Measurements from ENCODE around the gene POTEB3. TPM values are rescaled to one million over a fixed set of nuclear protein-coding genes. Genes with fewer than 3 reads are reported as not detected.
"Not testable (repeated sequence)": the region's sequence is repeated elsewhere in the genome, so short reads cannot be mapped to it uniquely, and the experiment has no call there.

The POTEB3 gene
- not detected in 2 replicates for total RNA-seq

GRCh38 chr15:21440399-21440798, at the start of gene POTEB3:
Gene POTEB3, minus strand, starts transcription at chr15:21440499. Its CDS starts 488 bp downstream, at chr15:21440011.
- intact Hi-C loops (cut with micrococcal nuclease): not testable (repeated sequence)

GRCh38 chr15:21453683-21454082, 13.4 kb upstream of the POTEB3 start:
- intact Hi-C loops (cut with micrococcal nuclease): not testable (repeated sequence)

- intact Hi-C loops (cut with micrococcal nuclease): not testable (repeated sequence)
These were observed 11.7 kb upstream of the POTEB3 start for GRCh38 chr15:21451920-21452563.

GRCh38 chr15:21451487-21451886, 11.2 kb upstream of the POTEB3 start:
- intact Hi-C loops (cut with micrococcal nuclease): not testable (repeated sequence)

- intact Hi-C loops (cut with micrococcal nuclease): not testable (repeated sequence)
These were observed 32.9 kb downstream of the POTEB3 start for GRCh38 chr15:21407366-21407765.

GRCh38 chr15:21401531-21401930, 38.8 kb downstream of the POTEB3 start:
- intact Hi-C loops (cut with micrococcal nuclease): not testable (repeated sequence)

GRCh38 chr15:21399111-21399510, 41.2 kb downstream of the POTEB3 start:
- intact Hi-C loops (cut with micrococcal nuclease): not testable (repeated sequence)

- intact Hi-C loops (cut with micrococcal nuclease): not testable (repeated sequence)
These were observed 41.8 kb downstream of the POTEB3 start for GRCh38 chr15:21398511-21398910.

- intact Hi-C loops (cut with micrococcal nuclease): not testable (repeated sequence)
These were observed 42.6 kb downstream of the POTEB3 start for GRCh38 chr15:21397656-21398055.

GRCh38 chr15:21397186-21397585, 43.1 kb downstream of the POTEB3 start:
- intact Hi-C loops (cut with micrococcal nuclease): not testable (repeated sequence)

GRCh38 chr15:21385961-21386360, 54.3 kb downstream of the POTEB3 start:
- intact Hi-C loops (cut with micrococcal nuclease): not testable (repeated sequence)

- intact Hi-C loops (cut with micrococcal nuclease): not testable (repeated sequence)
These were observed 56.3 kb downstream of the POTEB3 start for GRCh38 chr15:21383866-21384485.

GRCh38 chr15:21373682-21374081, 66.6 kb downstream of the POTEB3 start:
- intact Hi-C loops (cut with micrococcal nuclease): not testable (repeated sequence)

- intact Hi-C loops (cut with micrococcal nuclease): not testable (repeated sequence)
These were observed 71.1 kb downstream of the POTEB3 start for GRCh38 chr15:21369177-21369576.

- intact Hi-C loops (cut with micrococcal nuclease): not testable (repeated sequence)
These were observed 71.7 kb downstream of the POTEB3 start for GRCh38 chr15:21368625-21369024.
